ENCODE results near the gene SEL1L2.

Gene SEL1L2

DNA sequence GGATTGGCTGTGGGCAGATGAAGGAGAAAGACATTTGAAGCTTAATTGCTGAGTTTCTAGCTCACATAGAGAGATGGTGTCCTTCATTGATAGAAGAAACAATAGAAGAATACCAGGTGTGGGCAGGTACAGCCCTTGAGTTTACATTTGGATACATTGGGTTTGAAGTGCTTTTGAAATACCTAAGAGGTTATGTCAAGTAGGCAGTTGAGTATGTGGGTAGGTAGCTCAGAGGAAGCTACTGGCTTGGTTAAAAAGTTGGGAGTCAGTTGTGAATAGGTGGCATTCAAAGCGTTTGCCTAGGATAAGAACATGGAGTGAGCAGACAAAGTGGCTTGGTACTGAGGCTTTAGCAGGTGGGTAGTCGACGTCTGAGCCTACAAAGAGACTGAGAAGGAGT, 180.6 kb downstream of the SEL1L2 start:
- no peak for DNase-seq

DNA sequence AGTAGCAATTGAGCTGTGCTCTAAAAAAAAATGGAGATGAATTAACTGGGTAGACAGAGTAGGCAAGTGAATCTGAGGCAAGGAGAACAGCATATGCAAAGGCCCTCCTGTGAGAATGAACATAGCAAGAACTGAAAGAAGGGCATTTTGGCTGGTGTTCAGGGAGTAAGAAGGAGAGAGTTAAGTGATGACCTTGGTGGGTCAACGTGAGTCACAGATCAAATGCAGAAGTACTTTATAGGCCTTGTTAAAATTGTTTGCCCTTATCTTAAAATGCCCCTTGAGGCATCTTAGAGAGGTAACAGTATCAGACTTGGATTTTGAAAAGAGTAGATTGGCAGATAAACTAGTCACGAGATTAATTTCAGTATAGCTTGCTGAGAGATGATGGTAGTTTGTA, 181.0 kb downstream of the SEL1L2 start:
- no peak for DNase-seq

- DNase-seq: peak; percentile 92
Observed at GRCh38 chr20:13800728-13801134, 189.7 kb downstream of the SEL1L2 start.

DNA sequence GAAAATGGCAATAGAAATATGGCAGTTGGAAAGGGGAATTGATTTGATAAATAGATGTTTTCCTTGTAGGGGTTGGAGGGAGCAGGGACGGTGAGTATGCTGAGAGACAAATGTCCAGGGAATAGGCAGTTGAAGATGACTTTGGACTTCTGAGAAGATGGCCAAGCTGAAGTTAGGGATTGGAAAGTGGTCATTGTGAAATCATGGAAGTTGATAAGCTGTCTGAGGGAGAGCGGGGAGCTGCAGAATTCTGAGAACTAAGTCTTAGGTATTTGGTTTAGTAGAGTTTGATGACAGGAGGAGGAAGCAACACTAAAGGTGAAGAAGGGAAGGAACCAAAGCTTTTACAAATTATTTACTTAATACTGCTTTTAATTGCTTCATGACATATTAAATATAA, 190.4 kb downstream of the SEL1L2 start:
- DNase-seq: no peak

Measured in NCI-H1092 (cell line).